Endodermal cell (in vitro differentiated cells): Measurements from ENCODE around the gene CENPW. TPM values are rescaled to one million over a fixed set of nuclear protein-coding genes. Genes with fewer than 3 reads are reported as not detected.

Experiments used
- DNase-seq: peaks from one replicate; pipeline ENCODE4 v3.0.0-alpha.2; 2017
- H3K27ac ChIP-seq: 2 replicates; pipeline ENCODE4 v1.5.1; 2013; ENCODE audit warnings: mild to moderate bottlenecking, low read depth, low read length, moderate library complexity
- H3K27me3 ChIP-seq: 2 replicates; pipeline ENCODE4 v1.6.1; 2013; ENCODE audit warnings: mild to moderate bottlenecking, low read length, moderate library complexity; ENCODE audit not compliant: insufficient read depth, control insufficient read depth, poor library complexity, severe bottlenecking
- H3K36me3 ChIP-seq: 2 replicates; pipeline ENCODE4 v1.7.0; 2013; ENCODE audit warnings: mild to moderate bottlenecking, low read length, moderate library complexity; ENCODE audit not compliant: control insufficient read depth, insufficient read depth
- H3K4me1 ChIP-seq: one replicate; pipeline ENCODE4 v1.7.0; 2013; ENCODE audit warnings: low read length; ENCODE audit not compliant: control insufficient read depth, insufficient read depth
- H3K4me3 ChIP-seq: 2 replicates; pipeline ENCODE4 v1.5.1; 2013; ENCODE audit warnings: mild to moderate bottlenecking, low read length, moderate library complexity
- H3K9ac ChIP-seq: 2 replicates; pipeline ENCODE4 v1.6.1; 2013; ENCODE audit warnings: mild to moderate bottlenecking, low read length, moderate library complexity; ENCODE audit not compliant: poor library complexity, severe bottlenecking; ENCODE audit errors: extremely low read depth
- H3K9me3 ChIP-seq: 2 replicates; pipeline ENCODE4 v1.6.1; 2013; ENCODE audit warnings: mild to moderate bottlenecking, low read length, moderate library complexity; ENCODE audit not compliant: control insufficient read depth
- H3K27ac Mint-ChIP-seq: 2 replicates; pipeline ENCODE4 v1.8.0; 2020; ENCODE audit warnings: mixed read lengths
- H3K27me3 Mint-ChIP-seq: 2 replicates; pipeline ENCODE4 v1.8.0; 2021; ENCODE audit warnings: mild to moderate bottlenecking, mixed read lengths; ENCODE audit not compliant: insufficient read depth
- H3K36me3 Mint-ChIP-seq: 2 replicates; pipeline ENCODE4 v1.8.0; 2020; ENCODE audit warnings: low read depth, mixed read lengths
- H3K4me1 Mint-ChIP-seq: 2 replicates; pipeline ENCODE4 v1.8.0; 2020; ENCODE audit warnings: mixed read lengths
- H3K4me3 Mint-ChIP-seq: 2 replicates; pipeline ENCODE4 v1.8.0; 2020; ENCODE audit warnings: mild to moderate bottlenecking, moderate library complexity, mixed read lengths
- H3K9me3 Mint-ChIP-seq: 2 replicates; pipeline ENCODE4 v1.8.0; 2020; ENCODE audit warnings: mild to moderate bottlenecking, mixed read lengths
- WGBS, 2 experiments: methylation state at CpG; one replicate each; pipeline versions ENCODE4 v1.1.5 to v1.1.7; 2013; ENCODE audit warnings: missing lambda C conversion rate in 2 of 2, mixed read lengths in 1 of 2; ENCODE audit not compliant: insufficient coverage in 1 of 2, insufficient read length in 1 of 2; 5-methylcytosine and 5-hydroxymethylcytosine counted together
- total RNA-seq, 2 donors: library from RNA; stranded (reverse); fragmentation: NEBNext Ultra II Directional in 1 of 2; extraction: Animal tissue kit (Norgen Biotek cat#: 25700) in 1 of 2; gene quantifications; 2 replicates in 1 of 2; 3 replicates in 1 of 2; pipeline ENCODE4 v1.2.1, GENCODE V29; 2021
- TF ChIP-seq, protein P1 (sequence below): fragments of 200-600 bp; sonication (generic); conservative IDR thresholded peaks from 2 replicates; pipeline ENCODE4 v1.5.0; 2021; ENCODE audit warnings: antibody characterized with exemption, mild to moderate bottlenecking

The CENPW gene
- total RNA-seq, 2 donors from 2014 or later = 42.2 to 57.4 TPM

- Mint-ChIP-seq H3K27ac (no peak overlapping the region), H3K9me3 (no peaks in the 10 kb centered on the region), H3K4me1 (no peaks in the 10 kb centered on the region), H3K4me3 (no peak overlapping the region), H3K36me3 (no peaks in the 10 kb centered on the region), H3K27me3 (no peaks in the 10 kb centered on the region)
- Histone ChIP-seq H3K9me3 (no peaks in the 10 kb centered on the region), H3K27me3 (no peaks in the 10 kb centered on the region), H3K9ac (no peak overlapping the region), H3K4me1 (no peaks in the 10 kb centered on the region), H3K36me3 (no peaks in the 10 kb centered on the region), H3K27ac (no peak overlapping the region), H3K4me3 (no peak overlapping the region)
- TF ChIP-seq, protein P1, sequence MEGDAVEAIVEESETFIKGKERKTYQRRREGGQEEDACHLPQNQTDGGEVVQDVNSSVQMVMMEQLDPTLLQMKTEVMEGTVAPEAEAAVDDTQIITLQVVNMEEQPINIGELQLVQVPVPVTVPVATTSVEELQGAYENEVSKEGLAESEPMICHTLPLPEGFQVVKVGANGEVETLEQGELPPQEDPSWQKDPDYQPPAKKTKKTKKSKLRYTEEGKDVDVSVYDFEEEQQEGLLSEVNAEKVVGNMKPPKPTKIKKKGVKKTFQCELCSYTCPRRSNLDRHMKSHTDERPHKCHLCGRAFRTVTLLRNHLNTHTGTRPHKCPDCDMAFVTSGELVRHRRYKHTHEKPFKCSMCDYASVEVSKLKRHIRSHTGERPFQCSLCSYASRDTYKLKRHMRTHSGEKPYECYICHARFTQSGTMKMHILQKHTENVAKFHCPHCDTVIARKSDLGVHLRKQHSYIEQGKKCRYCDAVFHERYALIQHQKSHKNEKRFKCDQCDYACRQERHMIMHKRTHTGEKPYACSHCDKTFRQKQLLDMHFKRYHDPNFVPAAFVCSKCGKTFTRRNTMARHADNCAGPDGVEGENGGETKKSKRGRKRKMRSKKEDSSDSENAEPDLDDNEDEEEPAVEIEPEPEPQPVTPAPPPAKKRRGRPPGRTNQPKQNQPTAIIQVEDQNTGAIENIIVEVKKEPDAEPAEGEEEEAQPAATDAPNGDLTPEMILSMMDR = no peak
- DNase-seq = no peak
Observed at GRCh38 chr6:126300735-126301134, 39.2 kb upstream of the CENPW start.

DNA sequence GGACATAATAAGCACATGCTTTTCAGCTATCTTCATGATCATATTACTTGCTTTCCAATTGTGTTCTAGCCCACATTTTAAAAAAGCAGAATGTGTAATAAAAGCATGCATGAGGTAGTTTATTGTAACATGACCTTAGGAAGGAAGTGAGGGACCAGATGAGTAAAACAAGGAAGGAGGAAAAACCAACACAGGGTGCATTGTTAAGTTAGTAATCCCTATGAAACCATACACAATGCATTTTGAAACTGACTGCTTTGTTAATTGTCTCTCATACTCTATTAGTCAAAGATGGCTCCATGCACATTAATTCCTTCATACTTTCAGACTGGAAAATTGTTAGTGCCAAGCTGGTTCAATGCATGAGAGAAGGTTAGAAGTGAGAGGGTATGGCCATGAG, 37.7 kb upstream of the CENPW start:
- H3K4me3 ChIP-seq = no peak overlapping the region
- H3K27me3 ChIP-seq = no peaks in the 10 kb centered on the region
- Mint-ChIP-seq H3K4me3 (no peak overlapping the region), H3K27me3 (no peaks in the 10 kb centered on the region), H3K4me1 (no peaks in the 10 kb centered on the region), H3K9me3 (no peaks in the 10 kb centered on the region), H3K36me3 (no peaks in the 10 kb centered on the region), H3K27ac (no peak overlapping the region)
- no peaks in the 10 kb centered on the region for H3K36me3 ChIP-seq
- DNase-seq = no peak
- H3K27ac ChIP-seq = no peak overlapping the region
- H3K9me3 ChIP-seq = no peaks in the 10 kb centered on the region
- H3K4me1 ChIP-seq = no peaks in the 10 kb centered on the region
- no peak overlapping the region for H3K9ac ChIP-seq
- TF ChIP-seq, protein P1 = no peak

- no peaks in the 10 kb centered on the region for H3K27me3 ChIP-seq
- H3K4me1 ChIP-seq = no peaks in the 10 kb centered on the region
- no peaks in the 10 kb centered on the region for H3K4me1 Mint-ChIP-seq
- 88% methylated on average over 2 of the region's 2 CpGs; no CpG with 5 or more reads in 1 of the 2 experiments for WGBS, 2 experiments
- H3K27me3 Mint-ChIP-seq = no peaks in the 10 kb centered on the region
- no peak overlapping the region for H3K27ac ChIP-seq
- DNase-seq = no peak
- H3K4me3 ChIP-seq = no peak overlapping the region
- TF ChIP-seq, protein P1 = no peak
- no peaks in the 10 kb centered on the region for H3K9me3 Mint-ChIP-seq
- no peaks in the 10 kb centered on the region for H3K36me3 Mint-ChIP-seq
- H3K9me3 ChIP-seq = no peaks in the 10 kb centered on the region
- no peak overlapping the region for H3K4me3 Mint-ChIP-seq
- H3K27ac Mint-ChIP-seq = no peak overlapping the region
- H3K36me3 ChIP-seq = no peaks in the 10 kb centered on the region
- no peak overlapping the region for H3K9ac ChIP-seq
Observed at GRCh38 chr6:126307849-126308248, 32.1 kb upstream of the CENPW start.
